Ovary (tissue), 9 donors: ENCODE measurements around the gene PLCG1. TPM values are rescaled to one million over a fixed set of nuclear protein-coding genes. Genes with fewer than 3 reads are reported as not detected.
A peak's percentile ranks its signal among the peaks of the same experiment; 100 is the strongest.

Experiments
- DNase-seq, 5 donors: peaks; one replicate each; pipeline ENCODE4 v3.0.0-alpha.2; 2019 to 2020
- H3K27ac ChIP-seq, 2 donors: fragments of 200-600 bp; one replicate each; pipeline versions ENCODE4 v1.5.1 to v1.8.0; 2019 to 2022
- H3K27me3 ChIP-seq: fragments of 200-600 bp; one replicate; pipeline ENCODE4 v1.8.0; 2022
- H3K36me3 ChIP-seq: fragments of 200-600 bp; sonication (generic); one replicate; pipeline ENCODE4 v1.5.1; 2019
- H3K4me1 ChIP-seq: one replicate; pipeline ENCODE4 v1.8.1; 2013; ENCODE audit warnings: mild to moderate bottlenecking, moderate library complexity; ENCODE audit not compliant: insufficient read depth
- H3K4me3 ChIP-seq: fragments of 200-600 bp; sonication (generic); one replicate; pipeline ENCODE4 v1.5.1; 2017
- H3K9me3 ChIP-seq, 2 donors: fragments of 200-600 bp in 1 of 2; sonication (generic) in 1 of 2; one replicate each; pipeline versions ENCODE4 v1.5.1 to v1.8.1; 2013 to 2019; ENCODE audit warnings: mild to moderate bottlenecking in 1 of 2, moderate library complexity in 1 of 2
- EP300 ChIP-seq: sonication (generic); formaldehyde crosslinking; IDR thresholded peaks from one replicate; pipeline ENCODE4 v1.6.1; 2017; ENCODE audit warnings: antibody characterized with exemption
- POLR2A ChIP-seq: fragments of 450-650 bp; IDR thresholded peaks from one replicate; pipeline ENCODE4 v1.6.1; 2017; ENCODE audit warnings: antibody characterized with exemption, mild to moderate bottlenecking, moderate library complexity
- WGBS, 3 donors: extraction: QIAGEN DNeasy Blood & Tissue Kit in 1 of 3; methylation state at CpG; one replicate each; pipeline versions ENCODE4 v1.1.5 to v1.1.7; 2013 to 2017; 5-methylcytosine and 5-hydroxymethylcytosine counted together
- intact Hi-C, 4 donors: fragments of 100-400 bp; cut with DNase I; formaldehyde crosslinking; loops; one replicate each; pipeline versions ENCODE4 v1.11.0 to v1.15.1; 2022 to 2023
- polyA plus RNA-seq, 2 donors: library from polyadenylated mRNA; stranded (reverse); fragments of 200-250 nt in 1 of 2; fragments of 350-450 nt in 1 of 2; fragmentation: Illumina TruSeq in 1 of 2; extraction: RNeasy Lipid Tissue Mini Kit (QIAGEN cat#74804) in 1 of 2; gene quantifications; one replicate each; pipeline ENCODE4 v1.2.3, GENCODE V29; 2013 to 2014
- total RNA-seq, 7 donors: library from RNA; depleted of rRNA in 2 of 7; stranded (reverse); fragments of >200 nt in 2 of 7; fragmentation: NEBNext Ultra II Directional in 3 of 7; extraction: Animal tissue kit (Norgen Biotek cat#: 25700) in 3 of 7; gene quantifications; one replicate each; pipeline versions ENCODE4 v1.1.0 to v1.2.4, GENCODE V29; 2016 to 2023
- TF ChIP-seq, protein P1 (sequence below), 3 donors: fragments of 450-650 bp in 2 of 3; fragments of 200-600 bp in 1 of 3; IDR thresholded peaks; one replicate each; pipeline versions ENCODE4 v1.5.1 to v1.8.0; 2016 to 2022; ENCODE audit warnings: antibody characterized with exemption in 3 of 3, mild to moderate bottlenecking in 1 of 3
- donor health status: DM: no; HTN: no; CAD: no; lungs with moderate emphysema.
- donor health status: DM: no; HTN: no; CAD: no.
- donor health status: Bipolar disorder and iron deficiency.
- donor health status: DM: yes; HTN: yes; CAD: no.
- donor health status: DM: no; HTN: no; CAD: no.
- donor health status: DM: yes; HTN: yes; CAD: no.

Gene PLCG1
- total and polyA plus RNA-seq, 9 donors, result 56.1 to 158 (median 101) TPM

DNA sequence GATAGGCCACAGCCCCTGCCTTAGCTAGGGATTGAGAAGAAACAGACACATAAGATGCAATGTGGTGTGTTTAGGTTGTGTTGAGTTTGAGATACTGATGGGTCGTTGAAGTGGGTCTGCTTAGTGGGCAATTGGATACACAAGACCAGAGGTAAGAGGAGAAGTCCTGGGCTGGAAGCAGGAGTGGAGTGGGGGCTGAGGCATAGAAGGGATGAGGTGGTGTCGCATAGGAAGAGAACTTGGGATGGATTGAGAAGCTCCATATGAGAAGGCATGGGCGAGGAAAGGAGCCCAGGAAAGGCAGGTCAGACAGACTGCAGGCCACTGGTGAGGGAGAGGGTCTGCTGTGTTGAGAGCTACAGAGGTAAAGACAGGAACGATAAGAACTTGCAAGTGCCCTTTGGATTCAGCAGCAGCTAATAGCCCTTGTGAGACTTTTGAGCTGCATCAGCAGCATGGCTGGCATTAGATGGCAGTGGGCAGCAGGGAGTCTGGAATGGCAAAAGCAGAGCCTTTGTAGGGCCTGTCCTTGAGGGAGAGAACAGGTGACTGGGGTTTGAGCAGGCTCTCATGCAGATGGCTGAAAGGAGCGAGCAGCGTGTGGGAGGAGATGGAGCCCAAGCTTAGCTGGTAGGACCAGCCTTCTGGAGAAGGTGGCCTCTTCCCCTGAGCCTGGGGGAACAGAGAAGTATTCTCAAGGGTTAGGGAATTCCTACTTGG, 33.2 kb downstream of the PLCG1 start:
- Histone ChIP-seq H3K27me3 (no peaks in the 10 kb centered on the region), H3K4me3 (no peak overlapping the region), H3K4me1 (peaks cover 2% of the 10 kb centered on the region), H3K9me3 (no peaks in the 10 kb centered on the region), H3K27ac (peak overlapping the region in 1 of 2 donors; percentile 44), H3K36me3 (no peaks in the 10 kb centered on the region)
- 89 to 91% (median 91%) methylated on average over 6 of the region's 6 CpGs for WGBS, 3 donors
- peak in 2 of 5 donors; percentile 10 to 15 for DNase-seq
- no peak for TF ChIP-seq EP300
- TF ChIP-seq POLR2A, result no peak
- TF ChIP-seq, protein P1, sequence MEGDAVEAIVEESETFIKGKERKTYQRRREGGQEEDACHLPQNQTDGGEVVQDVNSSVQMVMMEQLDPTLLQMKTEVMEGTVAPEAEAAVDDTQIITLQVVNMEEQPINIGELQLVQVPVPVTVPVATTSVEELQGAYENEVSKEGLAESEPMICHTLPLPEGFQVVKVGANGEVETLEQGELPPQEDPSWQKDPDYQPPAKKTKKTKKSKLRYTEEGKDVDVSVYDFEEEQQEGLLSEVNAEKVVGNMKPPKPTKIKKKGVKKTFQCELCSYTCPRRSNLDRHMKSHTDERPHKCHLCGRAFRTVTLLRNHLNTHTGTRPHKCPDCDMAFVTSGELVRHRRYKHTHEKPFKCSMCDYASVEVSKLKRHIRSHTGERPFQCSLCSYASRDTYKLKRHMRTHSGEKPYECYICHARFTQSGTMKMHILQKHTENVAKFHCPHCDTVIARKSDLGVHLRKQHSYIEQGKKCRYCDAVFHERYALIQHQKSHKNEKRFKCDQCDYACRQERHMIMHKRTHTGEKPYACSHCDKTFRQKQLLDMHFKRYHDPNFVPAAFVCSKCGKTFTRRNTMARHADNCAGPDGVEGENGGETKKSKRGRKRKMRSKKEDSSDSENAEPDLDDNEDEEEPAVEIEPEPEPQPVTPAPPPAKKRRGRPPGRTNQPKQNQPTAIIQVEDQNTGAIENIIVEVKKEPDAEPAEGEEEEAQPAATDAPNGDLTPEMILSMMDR (IDR thresholded peaks at IDR 0.05), result no peak
- intact Hi-C loops, result loop anchor here in 3 of 4 donors (5.0 kb wide), 1 partner anchor 62 kb away; no protein-coding TSS in a partner anchor

DNA sequence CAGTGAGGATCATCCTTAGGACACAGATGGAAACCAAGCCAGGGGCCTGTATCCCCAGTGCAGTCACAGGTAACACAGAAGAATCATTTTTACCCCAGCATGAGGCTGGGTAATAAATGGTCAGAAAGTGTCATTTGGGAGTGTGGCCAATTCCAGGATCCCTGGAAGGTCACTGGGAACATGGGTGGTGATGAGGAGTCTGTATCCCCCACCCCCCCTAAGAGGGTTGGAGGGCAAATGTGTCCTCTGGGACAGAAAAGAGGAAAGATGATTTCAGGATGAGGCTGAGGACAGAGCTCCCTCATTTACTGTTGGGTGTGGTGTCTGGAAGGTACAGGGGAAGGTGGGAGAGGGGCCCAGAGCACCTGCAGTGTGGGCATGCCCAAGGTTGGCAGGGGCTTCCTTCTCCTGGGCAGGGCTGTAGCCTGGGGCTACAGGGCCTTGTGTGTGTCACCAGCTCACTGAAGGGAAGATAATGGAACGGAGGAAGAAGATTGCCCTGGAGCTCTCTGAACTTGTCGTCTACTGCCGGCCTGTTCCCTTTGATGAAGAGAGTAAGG, 34.5 kb downstream of the PLCG1 start:
- DNase-seq, result peak in 2 of 5 donors; percentile 14 to 17
- Histone ChIP-seq H3K4me3 (no peak overlapping the region), H3K4me1 (peaks cover 2% of the 10 kb centered on the region), H3K27ac (peak overlapping the region; percentile 7 to 43), H3K36me3 (no peaks in the 10 kb centered on the region), H3K27me3 (no peaks in the 10 kb centered on the region), H3K9me3 (no peaks in the 10 kb centered on the region)
- intact Hi-C loops, result loop anchor here (2.0 to 5.0 kb wide), 2 partner anchors 60 to 167 kb away; no protein-coding TSS in a partner anchor
- 59 to 72% (median 68%) methylated on average over 3 of the region's 3 CpGs for WGBS, 3 donors
- TF ChIP-seq EP300 (no peak), POLR2A (no peak)
- TF ChIP-seq, protein P1 (IDR thresholded peaks at IDR 0.05), result no peak

DNA sequence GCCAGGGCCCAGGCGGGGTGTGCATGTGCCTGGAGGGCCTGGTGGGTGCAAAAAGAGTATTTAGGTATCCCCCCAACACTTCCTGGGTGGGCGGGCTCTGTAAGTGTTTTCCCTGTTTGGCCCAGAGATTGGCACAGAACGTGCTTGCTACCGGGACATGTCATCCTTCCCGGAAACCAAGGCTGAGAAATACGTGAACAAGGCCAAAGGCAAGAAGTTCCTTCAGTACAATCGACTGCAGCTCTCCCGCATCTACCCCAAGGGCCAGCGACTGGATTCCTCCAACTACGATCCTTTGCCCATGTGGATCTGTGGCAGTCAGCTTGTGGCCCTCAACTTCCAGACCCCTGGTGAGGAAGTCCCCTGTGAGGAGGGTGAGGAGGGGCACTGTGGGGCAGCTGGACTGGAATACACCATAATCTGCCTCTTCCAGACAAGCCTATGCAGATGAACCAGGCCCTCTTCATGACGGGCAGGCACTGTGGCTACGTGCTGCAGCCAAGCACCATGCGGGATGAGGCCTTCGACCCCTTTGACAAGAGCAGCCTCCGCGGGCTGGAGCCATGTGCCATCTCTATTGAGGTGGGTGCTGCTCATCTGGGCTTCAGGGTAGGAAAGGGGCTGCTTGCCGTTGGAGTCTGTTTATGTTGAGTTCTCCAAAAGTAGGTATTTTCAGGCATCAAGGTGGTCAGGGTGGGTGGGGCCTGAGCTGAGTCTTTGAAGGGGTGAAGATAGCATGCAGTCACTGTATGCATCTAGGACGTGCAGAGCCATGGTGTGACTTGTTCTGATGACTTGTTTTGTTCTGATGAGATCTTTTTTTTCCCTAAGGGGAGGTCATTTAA, 35.2 kb downstream of the PLCG1 start:
- no peak overlapping the region for H3K4me3 ChIP-seq

More for the DNA sequence above, 35.2 kb downstream of the PLCG1 start:
- Histone ChIP-seq H3K27ac (peak overlapping the region; percentile 7 to 43), H3K4me1 (peaks cover 3% of the 10 kb centered on the region), H3K27me3 (no peaks in the 10 kb centered on the region), H3K36me3 (no peaks in the 10 kb centered on the region), H3K9me3 (no peaks in the 10 kb centered on the region)
- TF ChIP-seq EP300, result no peak
- TF ChIP-seq, protein P1 (IDR thresholded peaks at IDR 0.05), result no peak
- no peak for TF ChIP-seq POLR2A
- DNase-seq, result peak in 4 of 5 donors; percentile 15 to 48 (median 43)
- whole genome bisulfite sequencing, 3 donors, result 41 to 48% (median 45%) methylated on average over 18 of the region's 18 CpGs
- intact Hi-C loops, result loop anchor here (1.0 to 5.0 kb wide), 3 partner anchors 60 to 168 kb away; partner anchors contain the start of gene LPIN3 (in 2 of the 4)
